Renal cortex interstitium (tissue), 11 donors: ENCODE measurements around the gene CXCL12. TPM values are rescaled to one million over a fixed set of nuclear protein-coding genes. Genes with fewer than 3 reads are reported as not detected.

Source experiments
- DNase-seq, 11 donors: peaks; one replicate each; pipeline ENCODE4 v3.0.0-alpha.2; 2013; ENCODE audit warnings: low read depth in 9 of 11, low spot score in 4 of 11; ENCODE audit errors: extremely low read depth in 1 of 11
- polyA plus RNA-seq, 3 donors: library from polyadenylated mRNA; unstranded; fragments of 120-200 nt; gene quantifications; one replicate each; pipeline ENCODE4 v1.2.1, GENCODE V29; 2013; ENCODE audit not compliant: insufficient read length in 3 of 3

The CXCL12 gene
- polyA plus RNA-seq, 3 donors = 381 to 420 (median 406) TPM

DNA sequence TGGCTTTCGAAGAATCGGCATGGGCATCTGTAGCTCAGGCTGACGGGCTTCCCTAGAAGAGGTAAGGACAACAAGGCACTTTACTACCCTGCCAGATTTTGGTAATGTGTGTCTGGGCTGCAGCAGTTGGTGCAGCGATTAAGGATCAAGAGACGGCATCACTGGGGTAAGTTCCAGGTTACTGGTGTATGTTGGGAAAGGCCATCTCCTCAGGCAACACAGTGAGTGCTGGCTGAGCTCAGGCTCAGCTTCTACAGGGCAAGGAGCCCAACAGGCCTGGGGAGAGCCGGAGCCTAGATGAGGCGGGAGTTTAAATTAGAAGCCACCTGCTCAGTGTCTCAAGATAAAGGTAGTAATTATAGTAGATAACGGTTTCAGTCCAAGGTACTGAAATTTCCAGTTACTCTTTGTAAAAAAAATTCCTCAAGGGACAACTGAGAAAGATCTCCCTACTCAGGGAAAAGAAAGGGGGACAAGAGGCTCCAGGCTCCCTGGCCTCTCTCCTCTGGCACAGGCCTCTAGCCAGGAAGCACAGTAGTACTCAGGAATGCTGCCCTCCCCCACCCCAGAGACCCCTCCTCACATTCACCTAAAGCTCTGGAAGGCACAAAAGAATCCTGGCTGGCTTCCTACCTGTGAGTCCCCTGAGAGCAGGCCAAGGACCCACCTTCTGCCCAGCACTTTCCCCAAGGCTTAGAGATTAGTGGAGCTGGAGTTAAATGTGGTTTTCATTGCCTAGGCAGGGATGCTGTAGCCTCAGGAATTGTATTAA lies 3.9 kb downstream of the CXCL12 start:
- no peak for DNase-seq

DNA sequence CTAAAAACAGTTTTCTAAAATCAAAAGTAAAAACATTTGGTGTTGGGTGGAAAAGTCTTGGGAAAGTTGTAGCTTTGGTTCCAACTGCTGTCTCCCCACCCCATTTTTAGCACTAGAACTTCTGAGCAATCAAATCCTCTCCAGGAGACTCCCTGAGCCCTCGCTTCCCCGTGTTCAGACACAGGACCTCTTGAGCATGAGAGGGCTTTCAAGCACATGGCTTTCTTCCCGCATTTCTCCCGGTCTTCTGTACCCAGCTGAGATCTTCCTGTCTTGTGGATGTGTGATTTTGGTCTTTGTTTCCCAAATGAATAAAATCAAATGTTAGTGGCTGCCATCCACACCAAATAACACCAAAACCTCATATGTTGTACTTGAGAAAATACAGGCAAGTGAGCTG lies 5.0 kb downstream of the CXCL12 start:
- DNase-seq = no peak

DNA sequence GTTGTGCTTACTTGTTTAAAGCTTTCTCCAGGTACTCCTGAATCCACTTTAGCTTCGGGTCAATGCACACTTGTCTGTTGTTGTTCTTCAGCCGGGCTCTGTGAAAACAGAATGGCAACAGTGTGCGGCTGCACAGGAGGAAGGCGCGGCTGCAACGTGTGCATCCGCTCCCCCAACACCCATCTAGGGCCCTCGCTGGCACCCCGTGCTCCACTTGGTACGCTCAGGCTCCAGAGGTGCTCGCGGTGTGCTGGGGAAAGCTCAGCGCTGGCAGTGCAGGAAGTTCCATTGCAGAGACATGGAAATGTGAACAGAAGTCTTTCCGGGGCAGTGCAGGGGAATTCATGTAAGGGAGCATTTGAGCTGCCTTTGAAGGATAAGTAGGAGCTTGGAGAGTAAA lies 6.3 kb downstream of the CXCL12 start:
- DNase-seq = no peak

DNA sequence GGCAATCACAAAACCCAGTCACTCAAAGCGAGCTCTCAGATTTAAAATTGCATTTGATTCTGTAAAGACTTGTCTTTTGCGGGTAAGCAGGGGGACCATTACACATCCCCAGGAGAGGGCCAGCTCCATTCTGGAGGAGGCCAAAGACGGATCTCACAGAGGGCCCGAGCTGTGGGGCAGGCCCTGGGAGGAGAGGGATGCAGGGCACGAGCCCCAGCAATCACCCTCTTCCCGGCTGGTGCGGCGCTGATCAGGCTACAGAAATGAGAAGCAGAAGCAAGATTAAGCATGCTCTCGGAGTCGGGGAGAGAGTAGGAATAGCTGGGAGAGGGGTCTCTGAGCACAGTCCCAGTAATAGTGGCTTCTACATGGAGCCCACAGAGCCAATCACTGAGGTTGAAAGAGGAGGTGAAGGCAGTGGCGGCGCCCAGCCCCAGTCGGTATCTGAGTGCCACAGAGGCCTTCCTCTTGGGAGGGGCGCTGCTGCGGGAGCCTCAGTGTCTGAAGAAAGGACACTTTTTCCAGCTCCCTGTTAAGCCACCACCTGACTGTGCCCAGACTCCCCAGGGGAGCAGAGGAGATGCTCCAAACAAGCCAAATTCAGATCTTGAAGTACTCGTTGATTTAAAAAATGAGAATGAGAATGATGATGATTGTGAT lies 7.1 kb downstream of the CXCL12 start:
- no peak for DNase-seq

DNA sequence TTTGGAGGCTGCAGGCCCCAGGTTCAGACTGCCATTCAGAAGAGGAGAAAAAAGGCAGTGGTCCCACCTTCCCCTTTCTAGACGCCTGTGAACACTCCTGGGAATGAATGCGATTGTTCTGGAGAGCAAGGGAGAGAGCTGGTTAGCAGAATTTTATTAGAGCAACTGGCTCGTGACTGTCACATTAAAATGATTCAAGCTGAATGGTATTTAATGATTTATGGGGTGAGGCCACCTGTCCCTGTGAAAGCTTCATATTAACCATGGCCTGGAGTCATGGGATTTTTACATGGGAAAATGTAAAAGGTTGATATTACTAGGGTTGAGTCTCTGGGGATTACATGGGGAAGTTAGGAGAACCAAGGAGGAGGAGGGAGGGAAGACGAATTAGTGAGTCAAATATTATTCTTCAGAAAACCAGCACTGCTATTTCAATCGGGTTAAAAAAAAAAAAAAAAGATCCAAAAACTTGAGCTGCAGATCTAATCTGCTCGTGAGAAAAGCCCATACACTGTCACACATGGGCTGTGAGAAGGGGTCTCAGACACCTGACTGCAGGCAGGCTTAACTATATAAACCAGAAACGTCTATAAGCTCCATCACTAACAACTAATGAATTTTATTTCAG lies 8.3 kb downstream of the CXCL12 start:
- no peak for DNase-seq

DNA sequence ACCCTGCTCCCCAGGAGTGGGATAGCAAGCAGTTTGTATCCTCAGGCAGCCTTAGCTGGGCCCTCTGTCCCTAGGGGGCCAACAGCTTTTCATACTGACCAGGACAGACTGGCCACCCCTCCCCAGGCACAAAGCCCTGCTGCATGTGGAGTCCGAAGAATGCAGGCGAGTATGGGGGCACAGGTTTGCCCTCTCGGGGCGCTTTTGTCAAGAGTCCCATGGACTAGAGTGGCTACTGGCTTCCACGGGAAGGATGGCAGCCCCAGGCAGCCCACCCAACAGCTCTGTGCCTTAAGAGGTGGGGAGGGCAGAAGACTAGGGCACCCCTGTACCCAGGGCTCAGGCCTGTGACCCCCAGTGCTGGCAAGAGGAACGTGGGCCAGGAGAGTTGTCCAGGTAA lies 10.7 kb downstream of the CXCL12 start:
- no peak for DNase-seq

DNA sequence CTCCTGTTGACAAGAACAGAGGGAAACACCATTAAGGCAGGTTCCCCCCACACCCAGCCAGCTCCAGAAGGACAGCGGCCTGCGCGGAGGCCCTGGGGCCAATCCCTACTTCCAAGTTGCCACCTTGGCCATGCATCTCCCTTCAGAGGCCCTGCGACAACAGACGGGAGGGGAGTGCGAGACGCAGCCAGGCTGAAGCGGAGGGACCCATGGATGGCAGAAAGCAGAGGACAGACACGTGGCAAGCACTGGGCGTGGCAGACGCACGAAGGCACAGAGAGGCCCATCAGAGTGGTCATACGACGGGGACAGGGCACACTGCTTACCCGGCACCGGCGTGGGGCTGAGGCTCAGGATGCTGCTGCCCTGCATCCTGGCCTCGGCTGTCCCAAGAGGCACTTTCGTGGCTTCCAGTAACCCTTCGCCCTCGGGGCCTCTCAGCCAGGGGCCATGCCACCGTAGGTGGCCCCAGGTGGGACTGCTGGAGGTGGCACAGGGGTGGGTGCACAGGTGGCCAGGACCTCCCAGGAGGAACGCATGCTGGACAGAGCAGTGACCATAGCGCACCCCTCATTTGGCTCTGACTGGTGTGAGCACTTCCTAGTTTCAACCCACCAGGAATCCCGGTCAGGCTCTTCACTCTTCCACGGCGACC lies 11.4 kb downstream of the CXCL12 start:
- no peak for DNase-seq

DNA sequence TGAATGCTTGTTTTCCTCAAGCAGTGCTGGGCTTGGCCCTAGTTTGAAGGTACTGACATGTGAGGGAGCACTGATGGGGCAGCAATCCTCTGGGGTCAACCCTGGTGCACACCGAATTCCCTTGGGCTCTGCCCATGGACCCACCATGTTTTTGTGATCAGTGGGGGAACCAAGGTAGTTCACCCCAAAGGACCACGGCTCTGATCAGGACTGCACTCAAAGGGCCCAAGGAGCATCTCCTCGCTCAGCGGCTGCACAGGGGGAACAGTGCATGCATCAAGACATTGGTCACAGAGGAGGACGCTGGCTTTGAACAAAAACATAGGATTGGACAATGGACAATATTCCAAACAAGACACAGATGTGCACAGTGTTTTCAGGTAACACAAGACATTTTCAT lies 12.7 kb downstream of the CXCL12 start:
- no peak for DNase-seq

DNA sequence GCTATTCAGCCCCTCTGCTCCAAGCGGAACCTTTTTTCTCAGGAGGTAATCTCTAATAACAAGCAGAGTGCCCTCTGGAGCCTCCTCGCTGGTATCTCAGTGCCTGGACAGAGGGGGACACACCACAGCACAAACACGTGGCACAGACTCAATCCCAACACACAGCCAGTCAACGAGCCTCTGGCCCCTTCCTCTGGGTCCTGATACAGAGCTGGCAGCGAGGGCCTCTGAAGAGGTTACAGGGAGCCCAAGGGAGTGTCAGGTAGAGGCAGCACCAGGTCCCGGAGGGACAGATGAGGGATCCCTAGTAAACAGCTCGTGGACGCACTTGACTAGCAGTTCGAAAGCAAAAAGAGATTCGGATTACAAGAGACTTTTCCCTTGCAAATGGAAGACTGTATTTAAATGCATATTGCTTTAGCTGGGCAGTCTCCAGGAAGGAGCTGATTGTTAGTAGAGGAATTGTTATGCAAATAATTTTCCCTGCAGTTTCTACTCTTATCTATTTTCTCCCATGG lies 14.1 kb downstream of the CXCL12 start:
- DNase-seq = no peak

DNA sequence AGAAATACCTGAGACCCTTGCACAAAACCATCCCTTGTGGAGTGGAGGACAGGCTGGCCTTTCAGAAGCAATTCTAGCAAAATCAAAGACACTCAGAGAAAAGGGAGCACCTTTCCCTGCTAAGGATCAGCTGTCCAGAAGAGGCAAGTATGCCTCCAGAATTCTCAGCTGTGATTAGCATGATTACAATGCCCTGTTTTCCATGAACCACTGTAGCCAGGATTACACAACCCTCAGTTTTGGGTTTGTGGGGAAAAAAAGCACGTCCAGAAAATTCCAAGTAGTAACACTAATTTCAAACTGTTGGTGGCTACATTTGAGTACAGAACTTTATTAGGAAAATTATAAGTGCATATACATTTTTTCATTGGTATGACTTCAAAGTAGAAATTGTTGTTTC lies 15.0 kb downstream of the CXCL12 start:
- DNase-seq = no peak

DNA sequence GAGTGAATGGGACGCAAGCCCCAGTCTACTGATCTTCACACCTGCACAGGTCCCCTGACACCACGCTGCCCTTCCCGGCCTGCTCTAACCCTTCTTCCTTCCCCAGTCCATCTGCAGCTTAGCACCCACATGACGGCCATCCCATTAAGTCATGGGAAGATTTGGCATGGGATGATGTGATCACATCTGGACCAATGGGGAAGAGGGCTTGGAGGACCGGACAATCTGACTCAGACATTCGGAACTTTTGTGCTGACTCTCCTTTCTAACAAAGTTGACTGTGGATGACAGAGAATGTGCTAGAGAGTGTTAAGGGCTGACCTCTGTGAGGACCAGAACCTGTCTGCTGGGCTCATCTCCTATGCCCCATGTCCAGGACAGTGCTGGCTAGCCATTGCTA lies 15.6 kb downstream of the CXCL12 start:
- DNase-seq = no peak

DNA sequence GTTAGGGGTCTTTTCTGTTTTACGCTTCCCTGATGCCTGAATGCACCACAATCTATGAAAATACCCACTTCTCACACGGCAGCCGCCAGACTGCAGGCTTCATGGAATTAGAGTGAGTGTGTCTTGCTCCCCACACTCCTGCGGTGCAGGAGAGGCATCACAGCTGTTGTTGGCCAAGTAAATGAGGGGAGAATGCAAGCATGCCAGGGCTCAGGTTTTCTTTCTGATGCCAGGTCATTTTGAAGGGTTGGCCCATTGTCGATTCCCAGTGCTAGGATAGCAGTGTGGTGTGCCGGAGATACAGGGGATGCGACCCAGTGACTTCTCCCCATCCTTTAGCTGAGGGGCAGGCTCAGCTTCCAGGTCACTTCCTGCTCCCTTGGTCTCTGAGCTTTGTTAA lies 16.3 kb downstream of the CXCL12 start:
- DNase-seq = no peak

DNA sequence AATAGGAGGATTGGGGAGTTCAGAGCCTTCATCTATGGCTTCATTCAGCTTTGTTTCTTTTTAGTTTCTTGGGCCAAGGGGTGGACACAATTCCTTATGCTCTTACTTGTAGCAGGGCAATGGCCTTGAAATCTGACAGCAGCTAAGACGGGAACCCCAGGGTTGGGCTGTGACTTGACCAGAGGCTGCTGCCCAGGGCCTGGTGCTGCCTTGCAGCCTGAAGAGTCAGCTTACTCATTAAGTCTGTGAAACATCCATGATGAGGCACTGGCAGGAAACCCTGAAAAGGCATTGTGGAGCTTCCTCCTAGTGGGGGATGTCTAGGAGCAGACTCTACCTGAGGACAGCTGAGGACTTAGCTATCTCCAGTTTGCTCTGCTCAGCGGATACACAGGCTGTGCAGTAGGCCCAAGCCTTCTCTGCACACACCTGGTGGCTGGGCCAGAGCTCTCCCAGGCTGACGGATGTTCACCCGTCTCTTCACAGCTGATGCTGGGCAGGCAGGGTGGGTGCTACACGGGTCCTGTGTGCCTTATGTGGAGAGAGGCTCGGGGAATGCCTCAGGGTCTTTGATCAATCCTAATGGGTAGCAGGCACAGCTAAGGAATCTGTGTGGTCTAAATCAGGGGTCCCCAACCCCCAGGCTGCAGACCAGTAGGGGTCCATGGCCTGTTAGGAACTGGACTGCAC lies 17.8 kb downstream of the CXCL12 start:
- DNase-seq = no peak

DNA sequence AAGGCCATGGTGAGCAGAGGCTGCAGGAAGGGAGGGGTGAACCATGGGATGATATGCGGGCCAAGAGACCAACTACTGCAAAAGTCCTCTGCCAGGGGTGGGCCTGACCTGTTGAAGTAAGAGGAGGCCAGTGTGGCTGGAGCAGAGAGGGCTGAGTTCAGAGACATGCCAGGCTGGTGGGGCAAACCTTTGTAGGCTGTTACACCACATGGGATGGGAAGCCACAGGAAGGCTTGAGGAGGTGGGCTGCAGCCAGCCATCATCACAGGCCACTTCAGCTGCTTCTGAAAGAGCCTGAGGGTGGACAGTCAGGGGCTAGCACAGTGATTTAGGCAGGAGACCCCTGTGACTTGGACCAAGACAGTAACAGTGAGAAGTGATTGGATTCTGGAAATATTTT lies 20.3 kb downstream of the CXCL12 start:
- no peak for DNase-seq

DNA sequence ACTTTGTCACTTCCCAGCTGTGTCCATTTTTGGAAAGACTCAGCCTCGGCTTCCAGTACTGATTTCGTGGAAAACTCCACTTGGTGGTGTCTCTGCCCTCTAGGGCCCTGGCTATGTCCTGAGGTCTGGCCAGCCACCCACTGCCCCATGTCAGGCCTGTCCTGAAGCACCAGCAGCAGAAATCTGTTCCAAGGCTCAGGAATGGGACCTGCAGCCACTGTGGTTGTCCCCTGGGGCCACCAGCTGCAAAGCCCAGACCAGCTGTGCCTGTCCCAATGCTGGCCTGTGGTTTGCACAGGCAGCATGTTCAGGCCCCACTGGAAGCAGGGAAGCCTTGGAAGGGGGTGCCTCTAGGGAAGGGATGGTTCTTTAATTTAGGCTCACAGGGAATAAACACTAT lies 21.2 kb downstream of the CXCL12 start:
- no peak for DNase-seq

DNA sequence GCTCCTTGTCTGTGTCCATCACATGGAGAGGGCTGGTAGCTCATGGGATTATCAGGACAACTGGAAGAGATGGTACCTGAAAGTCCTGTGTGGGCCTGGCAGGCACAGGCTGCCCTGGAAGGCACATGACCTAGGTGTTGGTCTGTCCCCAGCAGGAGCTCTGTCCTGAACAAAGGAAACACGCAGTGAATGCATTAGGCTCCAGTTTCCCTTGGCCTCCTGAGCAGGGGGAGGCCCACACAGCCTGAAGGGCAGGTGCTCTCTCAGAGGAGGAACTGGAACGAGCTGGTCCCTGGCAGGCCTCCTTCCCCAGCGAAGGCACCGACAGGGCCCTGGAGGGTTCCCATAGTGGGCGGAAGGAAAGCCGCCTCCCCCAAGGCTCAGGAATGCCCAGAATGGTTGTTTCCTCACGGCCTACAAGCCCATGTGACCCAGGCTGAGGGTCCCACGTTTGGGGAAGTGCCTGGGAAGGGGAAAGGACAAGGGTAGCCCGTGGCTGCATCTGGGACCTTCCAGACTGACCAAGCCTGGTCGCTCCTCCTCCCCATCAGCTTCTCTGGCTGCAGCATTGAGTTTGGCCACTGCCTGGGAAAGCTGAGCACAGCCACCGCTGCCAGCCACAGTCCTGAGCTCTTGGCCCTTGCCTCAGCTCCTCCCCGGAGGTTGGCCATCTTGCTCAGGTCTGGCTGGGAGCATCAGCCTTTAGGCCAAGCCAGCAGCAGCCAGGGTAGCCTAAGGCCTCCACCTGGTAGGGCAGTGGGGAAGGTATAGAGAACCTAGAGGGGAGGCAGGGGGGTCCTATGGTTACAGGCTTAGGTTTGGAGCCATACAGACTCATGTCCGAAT lies 21.8 kb downstream of the CXCL12 start:
- DNase-seq = no peak

DNA sequence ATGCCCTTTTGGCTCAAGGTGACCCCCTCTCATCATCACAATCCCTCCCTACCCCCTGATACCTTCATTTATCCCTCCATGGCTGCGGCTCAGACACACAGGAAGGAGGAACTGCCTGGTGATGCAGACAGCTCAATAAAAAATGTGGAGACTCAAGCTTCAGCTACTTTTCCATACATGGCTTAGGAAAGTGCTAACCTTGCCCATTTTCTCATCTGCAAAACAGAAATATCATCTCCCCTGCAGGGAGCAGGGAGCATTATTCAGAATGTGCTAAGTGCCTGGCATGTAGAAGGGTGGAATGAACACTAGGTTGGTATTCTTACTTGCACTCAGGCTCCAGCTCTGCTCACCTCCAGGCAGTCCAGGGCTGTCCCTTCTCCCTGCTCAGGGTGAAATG lies 23.8 kb downstream of the CXCL12 start:
- no peak for DNase-seq

DNA sequence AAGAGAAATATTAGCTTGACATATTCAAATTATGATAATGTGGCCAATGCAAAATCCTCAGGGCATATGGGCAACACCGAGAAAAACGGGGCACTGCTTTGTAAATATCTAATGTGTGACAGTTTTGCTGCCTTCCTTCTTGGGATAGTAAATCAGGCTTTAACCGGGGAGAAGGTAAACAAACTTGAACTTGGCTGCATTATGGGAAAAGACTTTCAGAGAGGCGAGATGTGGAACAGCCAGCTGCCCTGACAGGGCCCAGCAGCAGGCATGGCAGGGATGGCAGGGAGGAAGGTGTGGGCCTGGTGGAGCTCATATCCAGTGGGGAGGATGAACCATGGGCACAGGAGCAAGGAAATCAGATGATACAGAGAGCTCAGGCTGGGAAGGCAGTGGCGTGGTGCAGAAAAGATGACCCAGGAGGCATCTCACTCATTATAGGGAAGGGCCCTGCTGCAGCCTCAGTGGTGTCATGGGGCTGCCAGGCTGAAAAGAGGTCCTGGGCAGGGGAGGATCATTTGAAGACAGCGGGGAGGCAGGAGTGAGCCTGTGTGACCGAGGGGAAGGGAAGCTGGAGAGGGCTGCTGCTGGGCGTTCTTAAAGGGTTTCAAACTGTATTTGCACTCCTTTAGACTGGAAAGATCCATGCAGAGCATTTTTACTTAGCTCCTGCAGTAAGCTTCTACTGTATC lies 26.7 kb downstream of the CXCL12 start:
- DNase-seq = no peak
